Epidermal melanocyte (primary cell): ENCODE results near the gene LMX1A.

ENCODE experiments used
- DNase-seq: peaks from one replicate; pipeline ENCODE4 v3.0.0; 2011; ENCODE audit warnings: low spot score; ENCODE audit not compliant: insufficient read length

The LMX1A gene

DNA sequence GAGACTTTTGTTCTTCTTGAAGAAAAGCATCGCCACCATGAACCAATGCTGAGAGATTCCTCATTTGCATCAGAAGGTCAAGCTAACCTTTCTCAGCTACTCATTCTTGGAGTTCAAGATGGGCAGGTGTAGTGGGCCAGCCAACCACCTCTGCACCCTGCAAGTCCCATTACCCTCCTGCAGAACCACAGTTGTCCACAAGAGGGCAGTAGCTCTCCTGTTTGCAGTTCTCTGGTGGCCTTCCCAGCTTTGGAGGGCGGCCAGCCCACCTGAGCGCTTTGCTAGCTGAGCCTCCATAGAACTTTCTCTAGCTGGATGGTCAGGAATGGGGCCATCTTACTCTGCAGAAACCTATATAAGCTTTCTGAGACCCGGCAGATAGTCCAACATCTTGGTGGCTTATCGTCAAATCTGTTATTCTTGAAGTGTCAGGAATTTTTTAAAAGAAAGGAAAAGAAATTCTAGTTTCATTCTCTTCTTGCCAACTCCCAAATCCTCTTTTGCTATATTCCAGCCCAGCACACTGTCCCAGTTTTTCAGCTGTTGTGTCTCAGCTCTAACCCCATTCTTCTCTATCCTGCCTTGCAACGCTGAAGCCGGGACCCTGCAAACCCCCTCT, 11.0 kb upstream of the LMX1A start:
- no peak for DNase-seq

DNA sequence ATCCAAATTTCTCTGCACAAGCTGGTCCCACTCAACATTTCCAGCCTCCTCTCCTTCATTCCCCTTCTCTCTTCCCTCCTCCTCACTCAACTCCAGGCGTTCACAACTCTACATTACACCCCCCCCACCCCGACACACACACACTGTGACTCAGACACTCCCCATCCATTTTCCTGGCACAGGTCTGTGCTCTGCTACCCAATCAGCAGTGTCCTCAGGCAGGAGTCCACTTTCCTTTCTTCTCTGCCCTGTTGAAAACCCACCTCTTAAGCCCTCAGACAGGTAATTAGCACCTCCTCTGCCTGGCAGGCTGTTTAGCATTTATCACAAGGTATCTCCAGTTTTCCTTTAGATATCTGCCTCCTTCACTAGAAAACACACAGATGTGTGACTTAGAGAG, 8.8 kb upstream of the LMX1A start:
- no peak for DNase-seq

DNA sequence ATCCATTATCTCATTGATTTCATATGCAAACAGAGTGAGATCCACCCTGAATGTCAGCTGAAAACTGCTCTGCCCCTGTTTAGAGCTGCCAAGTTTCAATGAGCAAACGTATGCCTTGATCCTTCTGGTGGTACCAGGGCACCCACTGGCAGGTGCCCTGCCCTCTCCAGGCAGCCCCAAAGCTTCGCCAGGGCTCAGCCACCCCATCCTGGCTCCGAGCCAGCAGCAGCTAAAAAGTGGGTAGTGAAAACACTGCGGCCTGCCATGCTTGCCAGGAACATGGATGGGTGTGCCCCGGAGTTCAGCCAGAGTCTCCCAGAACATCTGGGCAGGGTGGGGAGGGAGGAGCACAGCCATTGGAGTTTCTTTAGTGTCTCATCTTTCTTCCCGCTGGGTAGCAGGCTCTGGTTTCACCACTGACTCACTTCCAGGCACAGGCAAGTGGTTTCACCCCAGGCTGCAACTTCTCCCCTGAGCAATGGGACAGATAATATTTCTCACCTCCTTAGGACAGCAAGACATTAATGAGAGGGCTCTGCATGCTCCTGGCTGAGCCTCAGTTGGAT, 8.1 kb upstream of the LMX1A start:
- DNase-seq, result no peak

GRCh38 chr1:165356876-165357275, 361 bp upstream of the LMX1A start:
- DNase-seq, result no peak

- DNase-seq, result no peak
These were observed 1.2 kb downstream of the LMX1A start for GRCh38 chr1:165355139-165355976.

GRCh38 chr1:165354739-165355138, 1.8 kb downstream of the LMX1A start:
- DNase-seq, result no peak

DNA sequence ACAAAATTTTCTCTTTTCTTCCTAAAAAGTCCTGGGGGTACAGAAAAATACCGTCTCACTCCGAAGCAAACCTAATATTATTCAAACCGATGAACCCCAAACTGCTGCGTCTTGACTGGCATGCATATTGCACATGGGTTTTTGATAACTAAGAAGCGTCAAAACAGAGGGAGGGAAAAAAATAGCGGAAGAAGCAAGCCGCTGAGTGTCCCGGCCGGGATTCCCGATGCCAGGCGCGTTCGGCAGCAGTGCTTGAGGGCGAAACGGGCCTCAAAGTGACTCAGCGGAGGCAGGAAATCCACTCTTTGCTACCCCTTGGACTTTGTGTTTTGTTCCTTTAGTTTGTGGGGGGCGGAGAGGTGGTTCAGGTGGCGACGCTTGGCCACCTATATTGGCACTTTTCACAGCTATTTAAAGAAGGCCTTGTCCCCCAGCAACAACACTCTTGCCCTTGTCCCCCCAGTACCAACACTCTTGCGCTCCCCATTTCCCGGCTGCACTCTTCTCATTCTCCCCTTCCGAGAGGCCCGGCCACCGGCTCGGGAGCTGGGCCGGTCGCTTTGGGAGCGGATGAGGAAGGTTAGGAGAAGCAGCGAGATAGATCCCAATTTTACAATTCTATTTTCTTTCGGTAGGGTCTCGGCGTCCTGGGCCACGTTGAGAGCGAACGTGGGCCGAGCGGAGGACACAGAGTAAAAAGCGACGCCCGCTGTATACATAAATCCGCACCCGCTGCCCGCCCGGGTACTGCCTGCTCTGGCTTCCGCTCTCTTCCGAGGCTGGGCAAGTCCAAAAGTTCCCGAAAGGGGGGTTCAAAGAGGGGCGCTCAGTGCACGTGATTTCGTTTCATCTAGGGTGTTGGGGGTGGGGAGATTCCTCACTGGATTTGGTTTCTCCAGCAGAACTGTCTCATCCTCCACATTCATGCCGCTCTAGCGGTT, 2.5 kb downstream of the LMX1A start:
- DNase-seq, result no peak

DNA sequence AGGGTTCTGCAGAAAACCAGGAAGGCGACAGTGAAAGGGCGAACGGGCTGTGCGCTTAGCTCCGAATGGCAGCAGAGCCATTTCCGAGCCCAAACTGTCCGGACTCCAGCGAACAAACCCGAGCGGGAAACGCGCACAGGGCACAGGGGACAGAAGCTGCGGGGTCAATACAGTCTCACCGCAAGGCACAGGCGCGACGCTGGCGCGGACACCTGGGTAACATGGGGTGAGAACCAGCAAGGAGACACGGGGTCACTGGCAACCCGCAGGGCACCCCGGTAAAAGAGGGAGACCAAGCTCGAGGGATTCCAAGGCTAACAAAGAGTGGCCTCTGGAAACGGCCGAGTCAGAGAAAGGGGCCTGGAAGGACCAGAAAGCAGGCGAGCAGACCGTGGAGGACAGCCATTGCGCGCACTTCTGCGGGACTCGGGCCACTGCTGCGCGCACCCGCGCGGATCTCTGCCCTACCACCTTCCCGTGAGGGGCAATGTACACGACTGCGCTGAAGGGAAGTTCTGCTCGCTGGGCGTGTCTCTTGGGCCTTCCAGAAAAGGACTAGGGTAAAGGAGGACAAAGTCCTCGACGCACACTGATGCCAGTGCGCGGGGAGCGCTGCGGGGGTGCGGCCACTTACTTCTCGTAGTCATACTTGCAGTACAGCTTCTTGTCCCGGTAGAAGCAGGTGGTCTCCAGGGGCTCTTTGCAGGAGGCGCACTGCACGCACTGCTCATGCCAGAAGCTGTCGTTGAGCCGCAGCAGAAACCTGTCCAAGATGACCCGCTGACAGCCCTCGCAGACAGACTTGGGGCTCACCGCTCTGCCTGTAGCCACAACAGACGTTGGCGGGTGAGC, 3.8 kb downstream of the LMX1A start:
- no peak for DNase-seq

DNA sequence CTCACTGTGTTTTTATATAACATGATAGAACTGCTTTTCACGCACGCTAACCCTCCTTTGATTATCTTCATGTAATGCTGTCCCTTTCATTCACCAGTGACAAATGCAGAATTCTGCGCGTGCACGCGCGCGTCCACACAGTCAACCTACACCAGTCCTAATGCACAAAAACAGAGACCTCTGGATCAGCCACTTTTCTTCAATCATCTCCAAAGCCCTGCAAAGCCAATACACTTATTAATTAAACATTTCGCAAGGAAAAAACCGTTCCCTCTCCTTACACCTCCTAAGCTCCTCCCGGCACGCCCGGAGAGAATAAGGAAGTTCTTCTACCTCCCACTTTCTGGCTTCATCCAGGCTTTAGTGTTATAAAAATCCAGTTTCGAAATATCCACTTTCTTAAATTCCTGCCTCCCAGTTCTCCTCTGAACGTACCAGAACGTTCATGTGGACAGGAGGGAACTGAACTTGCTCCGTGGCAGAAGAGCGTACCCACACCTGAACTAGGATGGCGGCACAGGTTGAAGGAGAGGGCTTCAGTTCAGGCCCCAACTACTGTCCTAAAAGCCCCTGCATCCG, 4.6 kb downstream of the LMX1A start:
- no peak for DNase-seq

- DNase-seq, result no peak
These were observed 5.7 kb downstream of the LMX1A start for GRCh38 chr1:165350840-165351239.

- DNase-seq, result no peak
These were observed 11.0 kb downstream of the LMX1A start for GRCh38 chr1:165345502-165345901.

DNA sequence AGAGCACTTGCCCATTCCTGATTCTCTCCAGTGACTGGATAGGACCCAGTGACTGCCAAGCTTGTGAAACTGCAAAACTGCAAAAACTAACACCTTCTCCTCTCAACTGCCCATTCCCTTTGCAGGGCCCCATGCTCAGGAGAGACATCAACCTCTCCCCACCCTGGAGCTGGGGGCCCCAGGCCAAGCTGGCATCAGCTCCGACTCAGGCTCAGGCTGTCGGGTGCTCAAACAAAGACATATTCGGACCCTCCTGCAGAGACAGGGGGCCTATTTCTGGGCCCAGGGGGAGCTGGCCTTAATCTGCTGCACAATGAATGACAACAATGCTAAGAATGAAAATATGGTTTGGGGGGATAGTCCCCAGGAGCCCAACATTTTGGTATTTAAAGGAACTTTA, 11.8 kb downstream of the LMX1A start:
- no peak for DNase-seq

- DNase-seq, result no peak
These were observed 12.3 kb downstream of the LMX1A start for GRCh38 chr1:165344198-165344597.

DNA sequence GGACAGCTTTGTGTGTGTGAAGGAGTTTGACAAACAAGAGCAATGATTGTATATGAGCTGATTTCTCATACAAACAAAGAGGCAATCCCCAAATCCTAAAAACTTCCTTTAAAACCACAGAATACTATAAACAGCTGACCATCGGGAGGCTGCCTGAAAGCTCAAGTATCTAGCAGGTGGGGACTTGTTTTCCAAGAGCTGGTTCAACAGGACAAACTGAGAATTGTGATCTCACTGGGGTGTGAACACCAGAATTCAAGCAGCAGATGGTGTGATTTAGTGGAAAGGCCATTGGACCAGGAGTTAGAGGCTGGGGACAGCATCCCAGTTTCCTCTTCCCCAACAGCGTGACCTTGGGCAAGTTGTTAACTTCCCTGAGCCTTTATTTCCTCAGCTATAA, 13.9 kb downstream of the LMX1A start:
- DNase-seq, result no peak

- DNase-seq, result no peak
These were observed 14.3 kb downstream of the LMX1A start for GRCh38 chr1:165342168-165342567.

DNA sequence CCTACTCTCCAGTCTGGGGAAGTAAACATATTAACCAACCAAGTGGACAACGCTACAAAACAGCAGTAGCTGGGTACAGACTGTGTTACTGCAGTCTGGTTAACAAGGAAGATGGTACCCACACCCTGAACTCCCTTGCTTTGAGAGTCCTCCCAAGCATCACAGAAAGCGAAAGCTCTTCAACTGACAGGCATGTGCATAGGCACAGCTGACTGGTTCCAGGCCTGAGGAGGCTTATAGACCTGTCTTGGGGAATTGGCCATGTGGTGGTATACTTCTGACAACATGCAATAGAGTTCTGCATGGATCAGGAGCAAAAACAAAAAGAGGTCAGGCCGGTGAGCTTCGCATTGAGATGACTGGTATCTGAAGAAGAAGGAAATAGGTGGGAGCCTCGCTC, 17.4 kb downstream of the LMX1A start:
- no peak for DNase-seq

DNA sequence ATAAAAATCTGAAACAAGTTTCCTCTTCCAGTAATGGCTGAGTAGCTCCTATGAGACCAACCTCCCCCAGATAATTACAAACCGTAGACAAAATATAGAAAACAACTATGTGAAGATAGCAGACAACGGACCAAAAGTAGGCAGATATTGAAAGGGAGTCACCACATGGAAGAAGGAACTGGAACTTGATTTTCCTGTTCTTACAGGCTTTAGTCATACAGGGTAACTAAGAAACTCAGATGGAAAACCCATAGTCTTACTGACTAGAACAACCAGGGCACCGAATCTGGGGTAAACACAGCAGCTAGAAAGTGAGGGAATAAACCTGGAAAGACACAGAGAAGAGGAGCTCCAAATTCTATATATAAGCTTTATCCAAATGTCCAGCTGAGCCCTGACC, 26.0 kb downstream of the LMX1A start:
- no peak for DNase-seq

DNA sequence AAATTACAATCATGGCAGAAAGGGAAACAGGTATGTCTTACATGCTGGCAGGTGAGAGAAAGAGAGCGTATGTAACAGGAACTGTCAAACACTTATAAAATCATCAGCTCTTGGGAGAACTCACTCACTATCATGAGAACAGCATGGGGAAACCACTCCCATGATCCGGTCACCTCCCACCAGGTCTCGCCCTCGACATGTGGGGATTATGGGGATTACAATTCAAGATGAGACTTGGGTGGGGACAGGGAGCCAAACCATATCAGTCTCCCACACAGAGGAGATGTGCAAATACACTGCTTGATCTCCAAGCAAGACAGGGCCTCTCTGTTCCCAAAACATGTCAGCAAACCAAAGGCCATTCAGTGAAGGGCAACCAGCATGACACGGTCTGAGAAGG, 27.4 kb downstream of the LMX1A start:
- no peak for DNase-seq

DNA sequence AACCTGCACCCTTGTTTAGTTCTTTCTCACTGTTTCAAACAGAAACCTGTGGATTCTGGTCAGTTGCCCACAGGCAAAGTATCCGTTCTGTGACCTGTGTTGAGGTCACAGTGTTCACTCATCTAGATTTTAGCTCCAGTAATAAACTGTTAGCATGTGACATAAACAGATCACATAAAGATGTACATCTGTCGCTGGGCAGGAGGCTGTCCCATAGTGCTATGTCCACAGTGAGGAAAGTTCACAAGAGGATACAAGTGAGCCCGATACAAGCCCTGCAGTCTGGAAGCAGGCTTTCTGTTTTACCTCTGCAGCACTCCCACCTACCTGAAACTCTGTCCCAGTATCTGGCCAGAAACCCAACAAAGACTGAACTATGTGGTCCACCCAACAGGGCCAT, 28.4 kb downstream of the LMX1A start:
- DNase-seq, result no peak

- DNase-seq, result no peak
These were observed 29.0 kb downstream of the LMX1A start for GRCh38 chr1:165327538-165327937.
